HG02798 (cell line): ENCODE data around the gene RASGEF1C.
"Not testable (repeated sequence)": the region's sequence is repeated elsewhere in the genome, so short reads cannot be mapped to it uniquely, and the experiment has no call there.

ENCODE experiments used
- ATAC-seq: cut with Tn5 transposase; IDR thresholded peaks from one replicate; pipeline ENCODE4 v1.9.1; 2021; ENCODE audit warnings: mild to moderate bottlenecking; ENCODE audit not compliant: unreplicated experiment, poor library complexity

RASGEF1C gene

GRCh38 chr5:180212363-180213255 lies 3.6 kb upstream of the RASGEF1C start:
- no peak for ATAC-seq

GRCh38 chr5:180211761-180212035 lies 2.7 kb upstream of the RASGEF1C start:
- no peak for ATAC-seq

GRCh38 chr5:180210961-180211760 lies 2.1 kb upstream of the RASGEF1C start:
- ATAC-seq = no peak

- ATAC-seq = not testable (repeated sequence)
Observed at GRCh38 chr5:180210077-180210476, 1.1 kb upstream of the RASGEF1C start.

GRCh38 chr5:180208435-180209081 lies 453 bp downstream of the RASGEF1C start:
- peak; percentile 19 for ATAC-seq

GRCh38 chr5:180208038-180208434 lies 975 bp downstream of the RASGEF1C start:
- ATAC-seq = no peak

- ATAC-seq = no peak
Observed at GRCh38 chr5:180207593-180207992, 1.4 kb downstream of the RASGEF1C start.

- ATAC-seq = no peak
Observed at GRCh38 chr5:180206993-180207392, 2.0 kb downstream of the RASGEF1C start.

- ATAC-seq = no peak
Observed at GRCh38 chr5:180205916-180206315, 3.1 kb downstream of the RASGEF1C start.

GRCh38 chr5:180204276-180204819 lies 4.7 kb downstream of the RASGEF1C start:
- ATAC-seq = no peak

- no peak for ATAC-seq
Observed at GRCh38 chr5:180202939-180203573, 6.0 kb downstream of the RASGEF1C start.

- ATAC-seq = no peak
Observed at GRCh38 chr5:180201051-180201987, 7.7 kb downstream of the RASGEF1C start.

- ATAC-seq = no peak
Observed at GRCh38 chr5:180199390-180199789, 9.6 kb downstream of the RASGEF1C start.

GRCh38 chr5:180198208-180198607 lies 10.8 kb downstream of the RASGEF1C start:
- no peak for ATAC-seq

GRCh38 chr5:180197016-180197702 lies 11.9 kb downstream of the RASGEF1C start:
- no peak for ATAC-seq

- ATAC-seq = no peak
Observed at GRCh38 chr5:180194410-180195345, 14.3 kb downstream of the RASGEF1C start.

GRCh38 chr5:180193749-180194375 lies 15.1 kb downstream of the RASGEF1C start:
- ATAC-seq = no peak
